ENCODE data around the gene BICDL1. TPM values are rescaled to one million over a fixed set of nuclear protein-coding genes. Genes with fewer than 3 reads are reported as not detected.
"Not testable (repeated sequence)": the region's sequence is repeated elsewhere in the genome, so short reads cannot be mapped to it uniquely, and the experiment has no call there.

The BICDL1 gene
- total RNA-seq, 1 donor from 2014 or later, result 7.4 TPM

DNA sequence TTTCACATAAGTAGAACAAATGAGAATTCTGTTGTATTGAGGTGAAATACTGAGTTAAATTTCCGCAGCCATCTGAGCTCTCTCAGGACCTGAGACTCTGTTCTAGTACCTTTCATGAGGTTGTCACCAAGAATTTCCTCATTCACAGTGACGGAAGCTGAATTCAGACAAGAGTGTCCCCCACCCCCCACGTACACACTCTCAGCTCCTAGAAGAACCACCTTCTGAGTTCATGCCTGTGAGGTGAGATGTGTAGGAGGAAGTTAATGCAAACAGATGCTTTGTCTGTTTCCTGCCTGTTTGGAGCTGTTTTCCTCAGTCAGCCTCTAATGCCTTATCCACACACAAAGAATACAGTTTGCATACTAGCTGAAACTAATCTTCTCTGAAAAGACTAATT is 18.2 kb downstream of the BICDL1 start:
- Mint-ChIP-seq H3K27me3 (no peaks in the 10 kb centered on the region), H3K9me3 (no peaks in the 10 kb centered on the region), H3K27ac (no peak overlapping the region), H3K4me3 (no peak overlapping the region), H3K4me1 (ENCODE audit: unreplicated experiment) (peaks cover 1% of the 10 kb centered on the region), H3K36me3 (no peaks in the 10 kb centered on the region)
- TF ChIP-seq, protein P1, sequence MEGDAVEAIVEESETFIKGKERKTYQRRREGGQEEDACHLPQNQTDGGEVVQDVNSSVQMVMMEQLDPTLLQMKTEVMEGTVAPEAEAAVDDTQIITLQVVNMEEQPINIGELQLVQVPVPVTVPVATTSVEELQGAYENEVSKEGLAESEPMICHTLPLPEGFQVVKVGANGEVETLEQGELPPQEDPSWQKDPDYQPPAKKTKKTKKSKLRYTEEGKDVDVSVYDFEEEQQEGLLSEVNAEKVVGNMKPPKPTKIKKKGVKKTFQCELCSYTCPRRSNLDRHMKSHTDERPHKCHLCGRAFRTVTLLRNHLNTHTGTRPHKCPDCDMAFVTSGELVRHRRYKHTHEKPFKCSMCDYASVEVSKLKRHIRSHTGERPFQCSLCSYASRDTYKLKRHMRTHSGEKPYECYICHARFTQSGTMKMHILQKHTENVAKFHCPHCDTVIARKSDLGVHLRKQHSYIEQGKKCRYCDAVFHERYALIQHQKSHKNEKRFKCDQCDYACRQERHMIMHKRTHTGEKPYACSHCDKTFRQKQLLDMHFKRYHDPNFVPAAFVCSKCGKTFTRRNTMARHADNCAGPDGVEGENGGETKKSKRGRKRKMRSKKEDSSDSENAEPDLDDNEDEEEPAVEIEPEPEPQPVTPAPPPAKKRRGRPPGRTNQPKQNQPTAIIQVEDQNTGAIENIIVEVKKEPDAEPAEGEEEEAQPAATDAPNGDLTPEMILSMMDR (conservative IDR thresholded peaks at IDR 0.05), result no peak
- DNase-seq (ENCODE audit: extremely low spot score, unreplicated experiment), result no peak

DNA sequence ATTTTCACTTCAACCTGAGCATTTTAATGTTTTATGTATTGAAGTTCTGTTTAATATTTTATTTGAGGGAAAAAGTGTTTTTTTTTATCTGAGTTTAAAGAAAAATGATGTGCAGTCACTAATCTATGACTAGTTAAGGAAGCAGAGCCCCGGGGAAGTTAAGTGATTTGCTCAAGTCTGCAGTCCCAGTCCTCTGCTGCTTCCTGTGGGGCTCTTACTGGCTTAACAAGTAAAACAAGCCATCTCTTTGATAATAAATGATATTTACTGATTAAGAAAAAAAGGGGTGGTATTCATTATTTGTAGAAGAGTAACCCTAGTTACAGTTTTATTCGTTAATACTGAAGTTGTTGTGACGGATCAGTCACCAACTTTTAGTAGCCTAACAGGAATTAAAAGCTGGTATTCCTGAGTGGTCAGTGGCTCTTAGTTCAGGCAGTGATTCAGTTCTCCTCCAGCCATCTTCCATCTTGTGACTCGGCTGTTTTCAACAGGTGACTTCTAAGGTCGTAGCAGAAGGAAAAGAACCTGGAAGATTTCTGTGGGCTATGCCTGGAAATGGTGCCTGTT is 21.7 kb downstream of the BICDL1 start:
- no peaks in the 10 kb centered on the region for H3K36me3 Mint-ChIP-seq
- DNase-seq (ENCODE audit: extremely low spot score, unreplicated experiment), result no peak
- TF ChIP-seq, protein P1 (conservative IDR thresholded peaks at IDR 0.05), result no peak
- H3K4me1 Mint-ChIP-seq (ENCODE audit: unreplicated experiment), result peaks cover 4% of the 10 kb centered on the region
- H3K9me3 Mint-ChIP-seq, result no peaks in the 10 kb centered on the region
- H3K27ac Mint-ChIP-seq, result peak overlapping the region; percentile 73
- no peak overlapping the region for H3K4me3 Mint-ChIP-seq
- H3K27me3 Mint-ChIP-seq, result no peaks in the 10 kb centered on the region

DNA sequence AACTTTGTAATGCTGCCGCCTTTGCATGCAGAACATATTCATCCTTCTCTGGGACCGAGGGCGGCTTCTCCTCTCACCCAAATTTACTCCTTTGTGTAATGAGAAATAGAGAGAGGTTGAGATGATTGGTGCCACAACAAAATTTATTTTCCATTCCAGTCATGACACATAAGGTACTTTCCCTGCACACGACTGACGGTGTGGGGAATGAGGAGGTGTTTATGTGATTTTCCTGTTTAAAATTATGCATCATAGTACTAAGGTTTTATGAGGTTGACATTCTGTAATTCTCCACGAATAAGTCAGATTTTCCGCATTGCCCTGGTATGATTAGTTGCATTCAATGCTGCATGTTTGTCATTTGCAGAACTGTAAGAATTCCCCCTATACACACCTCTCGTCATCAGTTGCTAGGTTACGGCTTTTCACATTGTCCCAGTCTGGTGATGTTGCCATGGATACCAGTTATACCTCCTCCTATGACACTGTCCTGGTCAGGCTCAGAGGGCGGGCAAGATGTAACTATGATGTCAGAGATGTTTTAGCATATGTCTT is 23.1 kb downstream of the BICDL1 start:
- H3K4me1 Mint-ChIP-seq (ENCODE audit: unreplicated experiment), result peaks cover 4% of the 10 kb centered on the region
- H3K36me3 Mint-ChIP-seq, result no peaks in the 10 kb centered on the region
- H3K27ac Mint-ChIP-seq, result no peak overlapping the region
- H3K27me3 Mint-ChIP-seq, result no peaks in the 10 kb centered on the region
- TF ChIP-seq, protein P1 (conservative IDR thresholded peaks at IDR 0.05), result no peak
- no peaks in the 10 kb centered on the region for H3K9me3 Mint-ChIP-seq
- no peak overlapping the region for H3K4me3 Mint-ChIP-seq
- no peak for DNase-seq (ENCODE audit: extremely low spot score, unreplicated experiment)

DNA sequence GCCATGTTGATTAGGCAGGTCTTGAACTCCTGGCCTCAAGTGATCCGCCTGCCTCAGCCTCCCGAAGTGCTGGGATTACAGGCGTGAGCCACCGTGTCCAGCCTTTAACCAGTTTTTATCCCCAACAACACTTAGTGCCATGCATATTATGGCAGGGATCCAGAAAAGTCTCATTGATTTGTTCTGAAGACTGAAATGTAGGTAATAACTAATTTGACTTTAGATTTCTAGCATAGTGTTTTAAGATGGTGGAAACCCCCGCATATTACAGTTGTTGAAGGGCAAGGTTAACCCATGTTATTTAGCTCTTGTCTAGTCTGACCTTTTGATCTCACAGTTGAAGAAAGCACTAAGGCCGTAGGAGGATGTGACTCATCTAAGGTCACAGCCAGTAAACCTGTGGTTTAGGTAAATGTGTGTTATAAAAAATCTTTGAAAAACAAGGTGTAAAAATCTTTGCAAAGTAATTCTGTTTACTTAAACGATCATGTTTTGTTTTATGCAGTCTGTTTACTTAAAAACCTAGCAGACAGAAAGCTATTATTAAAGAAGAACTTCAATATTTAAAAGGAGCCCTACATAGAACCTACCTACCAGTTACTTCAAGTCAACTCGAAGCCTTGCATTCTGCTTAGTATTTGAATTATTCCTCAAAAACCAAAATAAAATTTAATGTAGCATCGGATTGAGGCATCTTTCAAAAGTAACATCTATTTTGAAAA is 24.8 kb downstream of the BICDL1 start:
- Mint-ChIP-seq H3K4me3 (no peak overlapping the region), H3K4me1 (ENCODE audit: unreplicated experiment) (peaks cover 4% of the 10 kb centered on the region), H3K27me3 (no peaks in the 10 kb centered on the region), H3K36me3 (no peaks in the 10 kb centered on the region), H3K27ac (no peak overlapping the region), H3K9me3 (no peaks in the 10 kb centered on the region)
- no peak for DNase-seq (ENCODE audit: extremely low spot score, unreplicated experiment)
- TF ChIP-seq, protein P1 (conservative IDR thresholded peaks at IDR 0.05), result no peak

DNA sequence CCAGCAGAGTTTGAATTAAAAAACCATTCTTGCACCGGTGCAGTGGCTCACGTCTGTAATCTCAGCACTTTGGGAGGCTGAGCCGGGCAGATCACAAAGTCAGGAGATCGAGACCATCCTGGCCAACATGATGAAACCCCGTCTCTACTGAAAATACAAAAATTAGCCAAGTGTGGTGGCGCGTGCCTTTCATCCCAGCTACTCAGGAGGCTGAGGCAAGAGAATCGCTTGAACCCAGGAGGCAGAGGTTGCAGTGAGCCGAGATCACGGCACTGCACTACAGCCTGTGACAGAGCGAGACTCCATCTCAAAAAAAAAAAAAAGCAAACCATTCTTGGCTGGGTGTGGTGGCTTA is 25.3 kb downstream of the BICDL1 start:
- not testable (repeated sequence) for H3K27ac Mint-ChIP-seq; H3K9me3 Mint-ChIP-seq; H3K27me3 Mint-ChIP-seq; H3K4me1 Mint-ChIP-seq (ENCODE audit: unreplicated experiment); DNase-seq (ENCODE audit: extremely low spot score, unreplicated experiment); H3K36me3 Mint-ChIP-seq; H3K4me3 Mint-ChIP-seq

DNA sequence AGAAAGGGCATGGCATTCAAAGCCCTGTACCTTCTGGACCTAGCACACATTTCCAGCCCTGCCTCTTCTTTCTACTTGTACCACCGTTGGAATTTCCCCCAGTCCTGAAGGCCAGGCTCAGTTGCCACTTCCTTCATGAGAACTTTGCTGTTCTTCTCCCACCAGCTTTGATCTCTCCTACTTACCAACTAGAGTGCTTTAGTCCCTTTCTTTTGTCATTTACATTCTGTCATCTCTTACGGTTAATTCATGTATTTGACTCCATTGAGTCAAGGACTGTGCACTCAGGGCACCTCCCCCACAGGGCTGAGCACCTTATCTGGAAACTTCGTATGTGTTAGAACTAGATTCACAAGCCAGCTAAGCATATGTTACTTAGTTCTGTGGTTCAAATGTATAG is 26.3 kb downstream of the BICDL1 start:
- H3K4me1 Mint-ChIP-seq (ENCODE audit: unreplicated experiment), result peaks cover 4% of the 10 kb centered on the region
- H3K27ac Mint-ChIP-seq, result no peak overlapping the region
- no peak for DNase-seq (ENCODE audit: extremely low spot score, unreplicated experiment)
- H3K27me3 Mint-ChIP-seq, result no peaks in the 10 kb centered on the region
- TF ChIP-seq, protein P1 (conservative IDR thresholded peaks at IDR 0.05), result no peak
- H3K4me3 Mint-ChIP-seq, result no peak overlapping the region
- H3K9me3 Mint-ChIP-seq, result no peaks in the 10 kb centered on the region
- no peaks in the 10 kb centered on the region for H3K36me3 Mint-ChIP-seq

DNA sequence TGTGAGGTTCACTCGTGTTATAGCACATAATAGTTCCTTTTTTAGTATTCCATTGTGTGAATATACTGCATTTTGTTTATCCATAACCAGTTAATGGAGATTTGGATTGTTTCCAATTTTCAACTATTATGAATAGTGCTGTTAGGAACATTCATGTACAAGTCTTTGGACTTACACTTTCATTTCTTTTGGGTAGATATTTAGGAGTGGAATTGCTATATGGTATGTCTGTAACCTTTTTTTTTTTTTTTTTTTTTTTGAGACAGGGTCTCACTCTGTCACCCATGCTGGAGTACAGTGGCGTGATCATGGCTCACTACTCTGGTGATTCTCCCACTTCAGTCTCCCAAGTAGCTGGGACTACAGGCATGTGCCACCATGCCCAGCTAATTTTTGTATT is 27.2 kb downstream of the BICDL1 start:
- H3K4me3 Mint-ChIP-seq; H3K36me3 Mint-ChIP-seq; DNase-seq (ENCODE audit: extremely low spot score, unreplicated experiment); H3K9me3 Mint-ChIP-seq; H3K27ac Mint-ChIP-seq; H3K4me1 Mint-ChIP-seq (ENCODE audit: unreplicated experiment); H3K27me3 Mint-ChIP-seq: not testable (repeated sequence)
